Measurements from ENCODE around the gene FAM110D. TPM values are rescaled to one million over a fixed set of nuclear protein-coding genes. Genes with fewer than 3 reads are reported as not detected.

The FAM110D gene
- polyA plus RNA-seq, 1 of the 3 experiments (the other 2 are of a cell fraction): 0.64 TPM

GRCh38 chr1:26119892-26120608 lies 38.8 kb upstream of the FAM110D start:
- 96% methylated on average over 8 of the region's 9 CpGs for WGBS (ENCODE audit: low lambda C conversion rate)

DNA sequence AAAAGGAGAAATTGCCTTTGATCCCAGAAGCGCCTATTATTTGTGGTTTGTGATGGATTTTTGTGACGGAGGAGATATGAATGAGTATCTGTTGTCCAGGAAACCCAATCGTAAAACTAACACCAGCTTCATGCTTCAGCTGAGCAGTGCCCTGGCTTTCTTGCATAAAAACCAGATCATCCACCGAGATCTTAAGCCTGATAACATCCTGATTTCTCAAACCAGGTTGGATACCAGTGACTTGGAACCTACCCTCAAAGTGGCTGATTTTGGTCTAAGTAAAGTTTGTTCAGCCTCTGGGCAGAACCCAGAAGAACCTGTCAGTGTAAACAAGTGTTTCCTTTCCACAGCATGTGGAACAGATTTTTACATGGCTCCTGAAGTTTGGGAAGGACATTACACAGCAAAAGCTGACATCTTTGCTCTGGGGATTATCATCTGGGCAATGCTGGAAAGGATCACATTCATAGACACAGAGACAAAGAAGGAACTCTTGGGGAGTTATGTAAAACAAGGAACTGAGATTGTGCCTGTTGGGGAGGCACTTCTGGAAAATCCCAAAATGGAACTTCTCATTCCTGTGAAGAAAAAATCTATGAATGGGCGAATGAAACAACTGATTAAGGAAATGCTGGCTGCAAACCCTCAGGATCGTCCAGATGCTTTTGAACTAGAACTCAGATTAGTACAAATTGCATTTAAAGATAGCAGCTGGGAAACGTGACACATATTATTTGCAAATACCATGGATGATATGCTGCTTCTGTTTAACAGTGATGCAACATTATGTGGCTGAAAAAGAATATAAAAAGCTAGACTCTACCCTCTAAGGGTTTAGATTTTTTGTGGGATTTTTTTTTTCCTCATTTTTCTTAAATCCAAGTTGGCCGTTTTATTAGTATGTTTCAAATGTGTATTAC lies 36.8 kb upstream of the FAM110D start:
- ChIA-PET POLR2A (interaction anchor here (0.6 to 1.4 kb wide), 3 partner anchors 10 to 144 kb away, joined by 3 to 6 read pairs (median 3); no protein-coding TSS in a partner anchor), CTCF (interaction anchor here (0.8 to 11.3 kb wide), 10 partner anchors 10 to 227 kb away, joined by 3 to 91 read pairs (median 4); partner anchors contain the start of gene PDIK1L)
- peaks cover 7 to 8% of the 10 kb centered on the region in 2 experiments; a peak in 3 of 4 replicates for H3K4me1 ChIP-seq (ENCODE audit: control insufficient read depth in 1 of 2, insufficient read depth in 2 of 2, low read depth in 1 of 2, low read length in 1 of 2)
- H3F3A ChIP-seq (replicated peaks; ENCODE audit: insufficient read depth): peaks cover 20% of the 10 kb centered on the region
- TF ChIP-seq EP300 (IDR thresholded peaks at IDR 0.05; ENCODE audit: borderline replicate concordance in 1 of 2, low read depth in 1 of 2, low read length in 1 of 2) (0 out of 4 replicates have a peak, but pooled peaks of 1 of the 2 experiments have one; percentile 7), SMC3 (IDR thresholded peaks at IDR 0.05; ENCODE audit: low read depth, low read length) (no peak), TCF12 (IDR thresholded peaks at IDR 0.05) (peak; percentile 36), SIN3A (IDR thresholded peaks at IDR 0.05; ENCODE audit: borderline replicate concordance, low read depth, low read length) (0 out of 2 replicates have a peak, but pooled peaks have one; percentile 34), TAF1 (IDR thresholded peaks at IDR 0.05; ENCODE audit: borderline replicate concordance, low read depth, low read length) (no peak), FOXJ3 (CRISPR knock-in tag; IDR thresholded peaks at IDR 0.05) (no peak), RCOR1 (IDR thresholded peaks at IDR 0.05; ENCODE audit: low read length) (peak; percentile 50; the same call in 1 of the 2 replicates), GATA2 (CRISPR knock-in tag; IDR thresholded peaks at IDR 0.05) (peak; percentile 71), CHD2 (IDR thresholded peaks at IDR 0.05; ENCODE audit: low read length, partially characterized antibody) (no peak)
- TF ChIP-seq, protein P1, sequence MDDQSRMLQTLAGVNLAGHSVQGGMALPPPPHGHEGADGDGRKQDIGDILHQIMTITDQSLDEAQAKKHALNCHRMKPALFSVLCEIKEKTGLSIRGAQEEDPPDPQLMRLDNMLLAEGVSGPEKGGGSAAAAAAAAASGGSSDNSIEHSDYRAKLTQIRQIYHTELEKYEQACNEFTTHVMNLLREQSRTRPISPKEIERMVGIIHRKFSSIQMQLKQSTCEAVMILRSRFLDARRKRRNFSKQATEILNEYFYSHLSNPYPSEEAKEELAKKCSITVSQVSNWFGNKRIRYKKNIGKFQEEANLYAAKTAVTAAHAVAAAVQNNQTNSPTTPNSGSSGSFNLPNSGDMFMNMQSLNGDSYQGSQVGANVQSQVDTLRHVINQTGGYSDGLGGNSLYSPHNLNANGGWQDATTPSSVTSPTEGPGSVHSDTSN (IDR thresholded peaks at IDR 0.05): peak; percentile 7; the same call in 1 of the 2 replicates
- H3K4me3 ChIP-seq (ENCODE audit: low read depth in 2 of 2, low read length in 1 of 2): no peak overlapping the region
- no peaks in the 10 kb centered on the region for H3K9me2 ChIP-seq
- peak overlapping the region; percentile 56 to 71 for H3K27ac ChIP-seq (ENCODE audit: low read depth in 2 of 2, low read length in 1 of 2)
- peak overlapping the region; percentile 10; the same call in 1 of the 2 replicates for H3K4me2 ChIP-seq
- H3K9ac ChIP-seq: no peak overlapping the region
- no peaks in the 10 kb centered on the region for H3K27me3 ChIP-seq (ENCODE audit: insufficient read depth)
- no peaks in the 10 kb centered on the region for H3K9me3 ChIP-seq
- no peak overlapping the region for H2AFZ ChIP-seq (ENCODE audit: low read depth)
- H4K20me1 ChIP-seq (ENCODE audit: insufficient read depth): no peaks in the 10 kb centered on the region; the same call in 1 of the 2 replicates
- peak; percentile 46 for DNase-seq
- peaks cover 18 to 19% of the 10 kb centered on the region in 2 experiments for H3K36me3 ChIP-seq (replicated peaks in 1 of 2; ENCODE audit: control insufficient read depth in 1 of 2, insufficient read depth in 2 of 2, low read length in 1 of 2)
- 52% methylated on average over 8 of the region's 8 CpGs for WGBS (ENCODE audit: low lambda C conversion rate)
- peaks cover 8% of the 10 kb centered on the region; the same call in 1 of the 2 replicates for H3K79me2 ChIP-seq (ENCODE audit: insufficient read depth)

More at GRCh38 chr1:26119892-26120608, 38.8 kb upstream of the FAM110D start:
- H3K9me2 ChIP-seq: no peaks in the 10 kb centered on the region
- H3K36me3 ChIP-seq (replicated peaks in 1 of 2; ENCODE audit: control insufficient read depth in 1 of 2, insufficient read depth in 2 of 2, low read length in 1 of 2): peaks cover 20 to 22% of the 10 kb centered on the region in 2 experiments
- DNase-seq: no peak
- peaks cover 5 to 7% of the 10 kb centered on the region in 2 experiments; a peak in 3 of 4 replicates for H3K4me1 ChIP-seq (ENCODE audit: control insufficient read depth in 1 of 2, insufficient read depth in 2 of 2, low read depth in 1 of 2, low read length in 1 of 2)
- peaks cover 13% of the 10 kb centered on the region; the same call in 1 of the 2 replicates for H3K79me2 ChIP-seq (ENCODE audit: insufficient read depth)
- no peaks in the 10 kb centered on the region; the same call in 1 of the 2 replicates for H4K20me1 ChIP-seq (ENCODE audit: insufficient read depth)
- no peak overlapping the region for H3K27ac ChIP-seq (ENCODE audit: low read depth in 2 of 2, low read length in 1 of 2)
- H3F3A ChIP-seq (replicated peaks; ENCODE audit: insufficient read depth): peaks cover 20% of the 10 kb centered on the region
- H3K27me3 ChIP-seq (ENCODE audit: insufficient read depth): no peaks in the 10 kb centered on the region
- H3K9ac ChIP-seq: no peak overlapping the region
- H2AFZ ChIP-seq (ENCODE audit: low read depth): no peak overlapping the region
- TF ChIP-seq FOXM1 (IDR thresholded peaks at IDR 0.05; ENCODE audit: low read depth) (no peak), RAD21 (IDR thresholded peaks at IDR 0.05; ENCODE audit: low read length) (no peak), FOXJ3 (CRISPR knock-in tag; IDR thresholded peaks at IDR 0.05) (no peak), MAX (IDR thresholded peaks at IDR 0.05; ENCODE audit: low read depth) (no peak), NRF1 (IDR thresholded peaks at IDR 0.05; ENCODE audit: low read depth, low read length) (no peak)
- TF ChIP-seq, protein P2, sequence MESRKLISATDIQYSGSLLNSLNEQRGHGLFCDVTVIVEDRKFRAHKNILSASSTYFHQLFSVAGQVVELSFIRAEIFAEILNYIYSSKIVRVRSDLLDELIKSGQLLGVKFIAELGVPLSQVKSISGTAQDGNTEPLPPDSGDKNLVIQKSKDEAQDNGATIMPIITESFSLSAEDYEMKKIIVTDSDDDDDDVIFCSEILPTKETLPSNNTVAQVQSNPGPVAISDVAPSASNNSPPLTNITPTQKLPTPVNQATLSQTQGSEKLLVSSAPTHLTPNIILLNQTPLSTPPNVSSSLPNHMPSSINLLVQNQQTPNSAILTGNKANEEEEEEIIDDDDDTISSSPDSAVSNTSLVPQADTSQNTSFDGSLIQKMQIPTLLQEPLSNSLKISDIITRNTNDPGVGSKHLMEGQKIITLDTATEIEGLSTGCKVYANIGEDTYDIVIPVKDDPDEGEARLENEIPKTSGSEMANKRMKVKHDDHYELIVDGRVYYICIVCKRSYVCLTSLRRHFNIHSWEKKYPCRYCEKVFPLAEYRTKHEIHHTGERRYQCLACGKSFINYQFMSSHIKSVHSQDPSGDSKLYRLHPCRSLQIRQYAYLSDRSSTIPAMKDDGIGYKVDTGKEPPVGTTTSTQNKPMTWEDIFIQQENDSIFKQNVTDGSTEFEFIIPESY (IDR thresholded peaks at IDR 0.05; ENCODE audit: borderline replicate concordance, low read depth): no peak
- H3K4me2 ChIP-seq: no peak overlapping the region
- no peak overlapping the region for H3K4me3 ChIP-seq (ENCODE audit: low read depth in 2 of 2, low read length in 1 of 2)
- CTCF ChIA-PET: interaction anchor here (0.9 to 1.2 kb wide), 2 partner anchors 18 to 23 kb away, joined by 3 to 5 read pairs; no protein-coding TSS in a partner anchor
- no peaks in the 10 kb centered on the region for H3K9me3 ChIP-seq
- POLR2A ChIA-PET: no interaction called here
